Measurements from ENCODE around the gene RCBTB1. TPM values are rescaled to one million over a fixed set of nuclear protein-coding genes. Genes with fewer than 3 reads are reported as not detected.

The RCBTB1 gene
- total and polyA plus RNA-seq, 10 of the 15 experiments (the other 5 are each of a cell fraction or from before 2014, with no cell fraction given), result 5.1 to 13.5 (median 11.2) TPM

DNA sequence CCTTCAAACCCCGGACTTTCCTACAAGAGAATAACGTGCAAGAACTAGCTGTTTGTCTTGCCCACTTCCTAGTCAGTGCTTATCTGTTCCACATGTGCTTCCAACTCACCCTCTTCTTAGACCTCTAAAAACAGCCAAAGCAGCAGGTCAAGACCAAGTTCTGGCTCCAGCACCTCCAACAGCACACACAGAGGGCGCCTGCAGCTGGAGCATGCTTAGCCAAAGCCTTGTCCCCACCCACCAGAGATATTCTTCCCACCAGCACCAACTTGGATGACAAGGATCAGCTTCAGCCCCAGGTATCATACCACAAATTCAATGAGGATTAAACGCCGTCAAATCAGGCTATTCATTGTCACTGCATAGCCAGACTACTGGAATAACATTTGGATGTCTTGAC lies 17.9 kb downstream of the RCBTB1 start:
- no TSS peak for BruUV-seq (replicated peaks)
- in situ Hi-C loops (cut with MboI) (no loop called here), intact Hi-C loops (cut with micrococcal nuclease; ENCODE audit: unreplicated experiment) (loop anchor here (5.0 kb wide), 1 partner anchor 60 kb away; no protein-coding TSS in a partner anchor)
- FAIRE-seq (no peak), DNase-seq (ENCODE audit: low read depth, low spot score) (no peak), ATAC-seq (no peak)
- POLR2A ChIA-PET, result interaction anchor here (1.1 kb wide), 1 partner anchor 124 kb away, joined by 3 read pairs; no protein-coding TSS in a partner anchor
- H3K4me1 ChIP-seq (ENCODE audit: control insufficient read depth, insufficient read depth, low read length), result peaks cover 20% of the 10 kb centered on the region
- no peaks in the 10 kb centered on the region for H3K79me2 ChIP-seq (ENCODE audit: control insufficient read depth, insufficient read depth, low read length)
- no peaks in the 10 kb centered on the region for H3K9me3 ChIP-seq (replicated peaks; ENCODE audit: control insufficient read depth, insufficient read depth, low read length)
- no peak overlapping the region for H3K4me3 ChIP-seq
- CTCF ChIA-PET, result interaction anchor here (1.7 kb wide), 1 partner anchor 13 kb away, joined by 6 read pairs; no protein-coding TSS in a partner anchor
- peaks cover 0 to 4% of the 10 kb centered on the region in 2 experiments; a peak in 1 of 4 replicates for H3K36me3 ChIP-seq (ENCODE audit: control insufficient read depth in 2 of 2, insufficient read depth in 2 of 2, low read length in 1 of 2)
- SMC1A ChIA-PET (ENCODE audit: uncharacterized antibody, unreplicated experiment), result interaction anchor here (2.0 kb wide), 1 partner anchor 17 kb away, joined by 4 read pairs; no protein-coding TSS in a partner anchor
- no peak overlapping the region for H3K4me2 ChIP-seq (ENCODE audit: control insufficient read depth, insufficient read depth)
- H4K20me1 ChIP-seq (ENCODE audit: control insufficient read depth, insufficient read depth), result no peaks in the 10 kb centered on the region
- no peaks in the 10 kb centered on the region for H3K27me3 ChIP-seq (replicated peaks in 1 of 2; ENCODE audit: control insufficient read depth in 2 of 2, insufficient read depth in 2 of 2, low read length in 1 of 2)
- no peak overlapping the region for H3K27ac ChIP-seq (ENCODE audit: control insufficient read depth, insufficient read depth)
- 97% methylated on average over 5 of the region's 5 CpGs for WGBS (ENCODE audit: insufficient coverage, insufficient replicate concordance, low lambda C conversion rate, missing lambda C conversion rate)
- RAD21 ChIA-PET (ENCODE audit: unreplicated experiment), result no interaction called here
- no peak overlapping the region for H3K9ac ChIP-seq (ENCODE audit: control insufficient read depth, insufficient read depth, low read length)
- no peak overlapping the region for H2AFZ ChIP-seq (ENCODE audit: control insufficient read depth, low read depth, low read length)
- TF ChIP-seq HDAC6 (IDR thresholded peaks at IDR 0.05; ENCODE audit: unreplicated experiment), result no peak
- TF ChIP-seq RAD51 (IDR thresholded peaks at IDR 0.05), result no peak
- TF ChIP-seq, protein P1, sequence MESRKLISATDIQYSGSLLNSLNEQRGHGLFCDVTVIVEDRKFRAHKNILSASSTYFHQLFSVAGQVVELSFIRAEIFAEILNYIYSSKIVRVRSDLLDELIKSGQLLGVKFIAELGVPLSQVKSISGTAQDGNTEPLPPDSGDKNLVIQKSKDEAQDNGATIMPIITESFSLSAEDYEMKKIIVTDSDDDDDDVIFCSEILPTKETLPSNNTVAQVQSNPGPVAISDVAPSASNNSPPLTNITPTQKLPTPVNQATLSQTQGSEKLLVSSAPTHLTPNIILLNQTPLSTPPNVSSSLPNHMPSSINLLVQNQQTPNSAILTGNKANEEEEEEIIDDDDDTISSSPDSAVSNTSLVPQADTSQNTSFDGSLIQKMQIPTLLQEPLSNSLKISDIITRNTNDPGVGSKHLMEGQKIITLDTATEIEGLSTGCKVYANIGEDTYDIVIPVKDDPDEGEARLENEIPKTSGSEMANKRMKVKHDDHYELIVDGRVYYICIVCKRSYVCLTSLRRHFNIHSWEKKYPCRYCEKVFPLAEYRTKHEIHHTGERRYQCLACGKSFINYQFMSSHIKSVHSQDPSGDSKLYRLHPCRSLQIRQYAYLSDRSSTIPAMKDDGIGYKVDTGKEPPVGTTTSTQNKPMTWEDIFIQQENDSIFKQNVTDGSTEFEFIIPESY (IDR thresholded peaks at IDR 0.05), result no peak
- no peak for TF ChIP-seq RFX5 (IDR thresholded peaks at IDR 0.05; ENCODE audit: low read depth, low read length)
- no peak for TF ChIP-seq SUZ12 (IDR thresholded peaks at IDR 0.05; ENCODE audit: unreplicated experiment)
- TF ChIP-seq, protein P2, sequence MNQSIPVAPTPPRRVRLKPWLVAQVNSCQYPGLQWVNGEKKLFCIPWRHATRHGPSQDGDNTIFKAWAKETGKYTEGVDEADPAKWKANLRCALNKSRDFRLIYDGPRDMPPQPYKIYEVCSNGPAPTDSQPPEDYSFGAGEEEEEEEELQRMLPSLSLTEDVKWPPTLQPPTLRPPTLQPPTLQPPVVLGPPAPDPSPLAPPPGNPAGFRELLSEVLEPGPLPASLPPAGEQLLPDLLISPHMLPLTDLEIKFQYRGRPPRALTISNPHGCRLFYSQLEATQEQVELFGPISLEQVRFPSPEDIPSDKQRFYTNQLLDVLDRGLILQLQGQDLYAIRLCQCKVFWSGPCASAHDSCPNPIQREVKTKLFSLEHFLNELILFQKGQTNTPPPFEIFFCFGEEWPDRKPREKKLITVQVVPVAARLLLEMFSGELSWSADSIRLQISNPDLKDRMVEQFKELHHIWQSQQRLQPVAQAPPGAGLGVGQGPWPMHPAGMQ (IDR thresholded peaks at IDR 0.05; ENCODE audit: borderline replicate concordance), result no peak
- TF ChIP-seq, protein P3, sequence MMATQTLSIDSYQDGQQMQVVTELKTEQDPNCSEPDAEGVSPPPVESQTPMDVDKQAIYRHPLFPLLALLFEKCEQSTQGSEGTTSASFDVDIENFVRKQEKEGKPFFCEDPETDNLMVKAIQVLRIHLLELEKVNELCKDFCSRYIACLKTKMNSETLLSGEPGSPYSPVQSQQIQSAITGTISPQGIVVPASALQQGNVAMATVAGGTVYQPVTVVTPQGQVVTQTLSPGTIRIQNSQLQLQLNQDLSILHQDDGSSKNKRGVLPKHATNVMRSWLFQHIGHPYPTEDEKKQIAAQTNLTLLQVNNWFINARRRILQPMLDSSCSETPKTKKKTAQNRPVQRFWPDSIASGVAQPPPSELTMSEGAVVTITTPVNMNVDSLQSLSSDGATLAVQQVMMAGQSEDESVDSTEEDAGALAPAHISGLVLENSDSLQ (IDR thresholded peaks at IDR 0.05), result no peak
- no peak for TF ChIP-seq JUNB (IDR thresholded peaks at IDR 0.05)
- TF ChIP-seq, protein P4, sequence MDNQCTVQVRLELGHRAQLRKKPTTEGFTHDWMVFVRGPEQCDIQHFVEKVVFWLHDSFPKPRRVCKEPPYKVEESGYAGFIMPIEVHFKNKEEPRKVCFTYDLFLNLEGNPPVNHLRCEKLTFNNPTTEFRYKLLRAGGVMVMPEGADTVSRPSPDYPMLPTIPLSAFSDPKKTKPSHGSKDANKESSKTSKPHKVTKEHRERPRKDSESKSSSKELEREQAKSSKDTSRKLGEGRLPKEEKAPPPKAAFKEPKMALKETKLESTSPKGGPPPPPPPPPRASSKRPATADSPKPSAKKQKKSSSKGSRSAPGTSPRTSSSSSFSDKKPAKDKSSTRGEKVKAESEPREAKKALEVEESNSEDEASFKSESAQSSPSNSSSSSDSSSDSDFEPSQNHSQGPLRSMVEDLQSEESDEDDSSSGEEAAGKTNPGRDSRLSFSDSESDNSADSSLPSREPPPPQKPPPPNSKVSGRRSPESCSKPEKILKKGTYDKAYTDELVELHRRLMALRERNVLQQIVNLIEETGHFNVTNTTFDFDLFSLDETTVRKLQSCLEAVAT (IDR thresholded peaks at IDR 0.05), result no peak

All from GM12878 (cell line).